Muscle of leg (tissue), 11 donors: ENCODE measurements around the gene CTRB1. TPM values are rescaled to one million over a fixed set of nuclear protein-coding genes. Genes with fewer than 3 reads are reported as not detected.

ENCODE experiments used
- DNase-seq: peaks from one replicate; pipeline ENCODE4 v3.0.0; 2013
- H3K27ac ChIP-seq: one replicate; pipeline ENCODE4 v1.5.1; 2013; ENCODE audit warnings: mild to moderate bottlenecking, low read length, control low read depth
- H3K27me3 ChIP-seq: one replicate; pipeline ENCODE4 v1.6.1; 2013; ENCODE audit warnings: low read length; ENCODE audit not compliant: control insufficient read depth, insufficient read depth
- H3K36me3 ChIP-seq: one replicate; pipeline ENCODE4 v1.6.1; 2013; ENCODE audit warnings: low read length; ENCODE audit not compliant: control insufficient read depth, insufficient read depth
- H3K4me1 ChIP-seq: one replicate; pipeline ENCODE4 v1.6.1; 2013; ENCODE audit warnings: low read length; ENCODE audit not compliant: control insufficient read depth, insufficient read depth
- H3K4me3 ChIP-seq: one replicate; pipeline ENCODE4 v1.5.1; 2013; ENCODE audit warnings: low read length, control low read depth
- H3K9me3 ChIP-seq: replicated peaks from 2 replicates; pipeline ENCODE4 v1.6.1; 2013; ENCODE audit warnings: low read depth, low read length; ENCODE audit not compliant: control insufficient read depth
- WGBS: methylation state at CpG from one replicate; pipeline ENCODE4 v1.1.5; 2013; ENCODE audit warnings: missing lambda C conversion rate; ENCODE audit not compliant: insufficient coverage; 5-methylcytosine and 5-hydroxymethylcytosine counted together
- polyA plus RNA-seq, 8 donors: library from polyadenylated mRNA; unstranded; fragments of 120-200 nt; gene quantifications; one replicate each; pipeline versions ENCODE4 v1.2.1 to v1.2.3, GENCODE V29; 2013; ENCODE audit warnings: inconsistent platforms in 1 of 8, low replicate concordance in 1 of 8; ENCODE audit not compliant: insufficient read length in 8 of 8, insufficient read depth in 1 of 8
- total RNA-seq: library from RNA; stranded (reverse); fragments of 120-200 nt; gene quantifications from one replicate; pipeline ENCODE4 v1.2.4, GENCODE V29; 2013

The CTRB1 gene
- total and polyA plus RNA-seq, 9 donors, result 0.20 to 1.0 (median 0.56) TPM; not detected in 2

DNA sequence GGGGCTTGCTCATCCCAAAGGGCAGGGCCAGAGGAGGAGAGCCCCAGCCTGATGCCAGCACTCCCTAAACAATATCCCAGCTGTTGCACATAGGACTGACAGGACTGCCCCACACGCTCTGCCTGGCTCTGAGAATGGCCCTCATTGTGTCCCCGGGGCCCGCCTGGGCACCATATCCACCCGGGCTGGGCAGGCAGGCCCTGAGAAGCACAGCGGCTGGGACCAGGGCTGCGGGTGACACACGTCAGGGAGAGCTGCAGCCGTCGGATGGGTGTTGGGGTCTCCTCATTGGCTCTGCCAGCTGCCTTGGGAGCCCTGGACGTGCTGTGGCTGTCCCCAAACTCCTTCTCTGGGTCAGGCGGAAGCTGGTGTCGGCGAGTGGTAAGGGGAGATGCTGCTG, 28.5 kb downstream of the CTRB1 start:
- DNase-seq, result no peak
- Histone ChIP-seq H3K27me3 (peaks cover 6% of the 10 kb centered on the region), H3K36me3 (peaks cover 20% of the 10 kb centered on the region), H3K9me3 (no peaks in the 10 kb centered on the region), H3K4me3 (no peak overlapping the region), H3K27ac (peak overlapping the region; percentile 95), H3K4me1 (peaks cover 87% of the 10 kb centered on the region)
- WGBS, result 68% methylated on average over 13 of the region's 13 CpGs

DNA sequence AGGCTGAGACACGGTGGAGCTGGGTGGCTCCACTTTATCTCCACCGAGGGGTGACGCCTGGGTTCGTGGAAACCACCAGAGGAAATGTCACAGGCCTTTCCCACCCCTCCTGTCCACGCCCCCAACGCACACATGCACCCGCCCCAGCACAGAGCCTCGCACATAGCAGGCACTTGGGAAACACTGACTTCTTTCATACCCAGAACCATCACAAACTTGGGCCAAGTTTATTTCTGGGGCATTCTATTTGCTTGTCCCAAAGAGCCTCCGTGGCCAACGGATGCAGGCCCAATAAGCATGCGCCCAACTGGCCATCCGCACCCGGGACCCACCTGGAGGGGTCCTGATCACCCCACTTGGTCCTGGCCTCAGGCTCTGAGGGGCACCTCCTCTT, 29.4 kb downstream of the CTRB1 start:
- 70% methylated on average over 11 of the region's 13 CpGs for WGBS
- Histone ChIP-seq H3K27ac (peak overlapping the region; percentile 95), H3K36me3 (peaks cover 11% of the 10 kb centered on the region), H3K4me1 (peaks cover 90% of the 10 kb centered on the region), H3K27me3 (peaks cover 6% of the 10 kb centered on the region), H3K4me3 (no peak overlapping the region), H3K9me3 (no peaks in the 10 kb centered on the region)
- no peak for DNase-seq

DNA sequence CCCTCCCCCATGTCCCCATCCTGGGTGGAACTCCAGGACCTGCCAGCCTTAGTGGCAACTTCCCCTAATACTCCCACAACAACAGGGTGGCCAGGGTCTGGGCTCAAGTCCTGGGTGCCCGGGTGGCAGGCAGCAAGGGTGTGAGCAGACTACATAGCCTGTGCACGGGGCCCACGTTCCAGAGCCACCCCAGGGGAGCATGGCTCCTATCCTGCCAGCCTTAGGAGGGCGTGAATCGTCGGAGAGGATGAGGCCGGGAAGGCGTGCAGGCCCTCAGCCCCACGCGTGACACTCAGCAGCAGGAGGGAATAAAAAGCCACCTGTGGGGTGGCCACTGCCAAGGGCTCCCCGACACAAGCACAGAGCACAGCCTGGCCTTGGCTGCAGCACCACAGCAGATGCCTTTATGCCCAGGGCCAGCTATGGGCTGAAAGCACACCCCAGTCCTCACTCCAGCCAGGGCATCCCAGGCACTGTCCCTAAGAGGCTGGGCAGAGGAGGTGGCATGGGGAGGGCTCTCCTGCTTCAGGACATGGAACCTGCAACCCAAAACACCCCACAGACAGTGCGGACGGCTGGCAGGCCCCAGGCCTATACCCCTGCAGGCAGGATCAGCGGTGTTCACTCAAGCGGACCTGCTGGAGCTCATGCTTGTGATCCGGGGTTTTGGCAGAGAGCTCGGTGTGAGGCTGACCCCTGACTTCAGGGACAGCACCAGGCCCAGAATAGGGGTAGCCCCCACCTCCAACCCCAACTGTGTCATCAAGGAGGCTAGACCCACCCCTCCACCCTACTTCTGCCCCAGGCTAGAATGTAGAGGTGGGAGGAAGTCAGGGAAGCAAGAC, 30.0 kb downstream of the CTRB1 start:
- Histone ChIP-seq H3K27me3 (peaks cover 6% of the 10 kb centered on the region), H3K9me3 (no peaks in the 10 kb centered on the region), H3K4me3 (no peak overlapping the region), H3K4me1 (peaks cover 91% of the 10 kb centered on the region), H3K27ac (peak overlapping the region; percentile 51), H3K36me3 (peaks cover 7% of the 10 kb centered on the region)
- DNase-seq, result no peak
- 49% methylated on average over 15 of the region's 17 CpGs for WGBS

DNA sequence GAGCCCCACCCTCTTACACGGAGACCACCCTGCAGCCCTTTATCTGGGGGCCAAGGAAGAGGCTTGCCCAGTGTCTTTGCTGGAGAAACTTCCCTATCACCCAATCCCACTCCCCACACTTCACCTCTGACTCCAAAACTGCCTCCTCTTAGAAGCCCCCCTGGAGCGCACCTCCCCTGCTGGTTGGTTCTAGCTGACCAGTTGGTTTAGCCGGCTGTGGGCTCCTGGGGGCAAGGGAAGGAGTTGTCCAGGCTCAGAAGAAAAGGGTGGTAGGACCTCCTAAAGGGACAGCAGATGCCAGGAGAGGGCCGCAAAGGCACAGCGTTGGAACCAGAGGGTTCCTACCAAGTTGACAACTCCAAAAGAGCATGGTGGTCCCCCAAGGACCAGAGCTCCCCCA, 30.7 kb downstream of the CTRB1 start:
- DNase-seq, result no peak
- H3K27me3 ChIP-seq, result peaks cover 6% of the 10 kb centered on the region
- WGBS, result 60% methylated on average over 3 of the region's 5 CpGs
- H3K27ac ChIP-seq, result no peak overlapping the region
- no peaks in the 10 kb centered on the region for H3K9me3 ChIP-seq
- peaks cover 4% of the 10 kb centered on the region for H3K36me3 ChIP-seq
- peaks cover 91% of the 10 kb centered on the region for H3K4me1 ChIP-seq
- H3K4me3 ChIP-seq, result peak overlapping the region; percentile 70

DNA sequence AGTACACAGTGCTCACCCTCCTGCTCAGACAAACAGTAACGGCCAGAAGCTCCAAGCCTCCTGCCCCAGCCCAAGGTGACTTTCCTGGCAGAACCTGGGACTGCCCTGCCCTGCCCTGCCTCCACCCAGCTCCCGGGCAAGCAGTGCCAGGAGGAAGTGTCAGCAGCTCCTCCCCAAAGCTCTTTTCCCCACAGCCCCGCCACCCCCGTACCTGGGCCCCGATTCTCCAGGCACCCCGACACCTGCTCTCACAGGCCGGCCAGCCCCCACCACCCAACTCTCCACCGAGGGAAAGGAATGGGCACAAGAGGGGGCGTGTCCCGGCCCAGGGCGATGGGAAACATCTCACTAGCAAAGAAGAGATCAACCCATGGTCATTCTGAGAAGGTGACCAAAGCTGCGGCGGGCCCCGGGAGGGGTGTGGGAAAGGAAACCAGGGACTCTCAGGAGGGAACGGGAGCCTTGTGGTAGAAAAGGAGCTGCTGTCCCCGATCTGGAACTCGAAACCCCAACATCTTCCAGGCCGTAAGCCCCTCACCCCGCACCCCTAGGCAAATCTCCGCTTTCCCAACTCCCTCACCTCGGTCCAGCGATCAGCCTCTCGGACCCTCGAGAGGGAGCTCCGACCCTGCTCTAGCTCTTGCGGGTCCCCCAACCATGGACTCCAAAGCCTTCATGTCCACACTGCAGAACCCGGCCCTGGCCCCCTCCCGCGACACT, 31.5 kb downstream of the CTRB1 start:
- H3K36me3 ChIP-seq, result peaks cover 4% of the 10 kb centered on the region
- DNase-seq, result no peak
- peak overlapping the region; percentile 70 for H3K4me3 ChIP-seq
- 2% methylated on average over 14 of the region's 29 CpGs for WGBS
- H3K27me3 ChIP-seq, result peaks cover 9% of the 10 kb centered on the region
- peak overlapping the region; percentile 76 for H3K27ac ChIP-seq
- H3K9me3 ChIP-seq, result no peaks in the 10 kb centered on the region
- peaks cover 91% of the 10 kb centered on the region for H3K4me1 ChIP-seq

DNA sequence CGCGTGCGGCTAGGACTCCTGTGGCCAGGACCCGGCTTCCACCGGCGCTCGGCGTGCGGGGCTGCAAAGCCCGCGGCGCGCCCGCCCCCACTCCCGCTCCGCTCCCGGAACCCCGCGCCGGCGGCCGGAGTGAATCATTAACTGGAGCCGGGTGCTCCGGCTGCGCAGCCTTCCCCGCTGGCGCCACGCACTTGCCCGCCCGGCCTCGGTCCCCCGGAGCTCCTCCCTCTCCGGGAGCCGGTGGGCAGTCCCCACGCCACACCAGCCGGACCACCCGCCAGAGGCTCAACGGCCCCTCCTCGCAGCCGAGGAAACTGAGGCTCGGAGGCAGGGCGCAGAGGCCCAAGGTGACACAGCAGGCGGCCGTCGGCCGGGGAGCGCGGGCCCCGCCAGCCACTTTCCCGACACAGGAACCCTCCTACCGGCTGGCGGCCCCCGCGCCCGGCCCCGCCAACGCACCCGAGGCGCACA, 32.1 kb downstream of the CTRB1 start:
- DNase-seq, result no peak
- H3K27me3 ChIP-seq, result peaks cover 9% of the 10 kb centered on the region
- H3K4me1 ChIP-seq, result peaks cover 90% of the 10 kb centered on the region
- WGBS, result under 1% methylated on average over 59 of the region's 59 CpGs
- H3K9me3 ChIP-seq, result no peaks in the 10 kb centered on the region
- H3K36me3 ChIP-seq, result peaks cover 4% of the 10 kb centered on the region
- H3K4me3 ChIP-seq, result peak overlapping the region; percentile 70
- peak overlapping the region; percentile 76 for H3K27ac ChIP-seq

DNA sequence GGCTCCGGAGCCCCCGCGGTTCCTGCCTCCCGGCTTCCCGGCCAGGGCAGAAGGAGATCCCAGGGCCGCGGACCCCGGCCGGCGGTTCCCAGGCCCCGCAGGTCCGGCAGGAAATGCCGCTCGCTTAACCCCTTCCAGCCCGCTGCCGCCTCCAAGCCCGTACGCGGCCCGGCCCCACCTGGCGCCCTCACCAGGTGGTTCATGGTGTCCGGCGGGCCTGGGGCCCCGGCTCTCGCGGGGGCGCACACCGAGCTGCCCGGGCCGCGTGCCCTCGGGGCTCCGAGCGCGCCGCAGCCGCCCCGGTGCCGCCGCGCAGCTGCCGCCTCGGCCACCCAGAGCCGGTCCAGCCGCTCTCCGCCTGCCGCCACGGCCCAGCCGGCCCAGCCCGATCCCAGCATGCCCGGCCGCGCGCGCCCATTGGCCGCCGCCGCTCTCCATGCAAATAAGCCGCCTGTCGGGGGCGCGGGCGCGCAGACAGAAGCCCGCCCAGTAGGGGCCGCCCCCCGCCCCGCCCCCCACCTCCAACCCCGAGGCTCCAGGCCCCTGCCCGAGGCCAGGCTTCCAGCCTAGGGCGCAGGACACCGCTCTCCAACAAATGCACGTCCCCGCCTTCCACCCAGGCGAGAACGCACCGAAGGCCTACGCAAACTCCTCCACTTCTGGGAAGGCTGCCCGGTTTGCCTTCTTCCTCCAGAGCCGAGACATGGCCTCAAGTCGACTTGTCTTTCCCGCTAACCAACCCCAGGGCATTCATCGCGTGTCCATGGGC, 32.7 kb downstream of the CTRB1 start, which contains the start of gene BCAR1:
TSS of gene BCAR1 (minus strand) at position 345 of the 769 bp plus-strand sequence. CDS start at position 203, 142 bp downstream.
- peak; percentile 96 for DNase-seq

DNA sequence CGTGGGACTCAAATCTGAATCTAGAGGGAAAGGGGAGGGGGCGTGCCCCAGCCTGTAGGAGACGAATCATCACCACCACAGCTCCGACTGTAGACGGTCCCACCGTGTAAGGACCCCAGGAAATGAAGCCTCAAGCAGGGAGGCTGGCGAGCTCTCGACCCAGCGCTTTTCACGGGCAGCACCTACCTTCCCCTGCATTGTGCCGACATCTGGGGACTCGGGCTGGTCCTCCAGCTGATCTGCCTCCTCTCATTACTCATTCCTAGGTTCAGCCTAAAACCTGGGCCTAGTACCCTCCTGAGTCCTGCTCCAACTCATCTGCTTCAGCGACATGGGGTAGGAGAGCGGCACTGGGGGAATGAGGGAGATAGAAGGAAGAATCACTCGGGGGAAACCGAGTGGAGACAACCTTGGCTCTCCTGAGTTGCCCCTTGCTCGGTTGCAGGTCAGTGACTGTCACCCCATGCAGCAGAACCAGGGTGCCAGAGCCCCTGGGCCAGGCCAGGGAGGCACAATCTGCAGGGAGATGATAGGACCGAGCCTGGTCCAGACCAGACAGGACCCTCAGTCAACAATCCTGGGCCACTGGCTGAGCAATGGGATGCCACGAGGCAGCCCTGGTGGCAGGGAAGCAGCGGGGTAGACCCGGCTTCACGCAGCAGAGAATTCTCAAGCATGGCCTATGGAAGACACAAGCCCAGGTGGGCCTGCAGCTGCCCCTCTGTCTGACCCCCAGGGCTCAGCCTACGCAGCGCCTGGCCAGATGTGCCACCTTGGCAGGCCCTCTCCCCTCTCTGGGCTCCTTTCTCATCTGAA, 33.5 kb downstream of the CTRB1 start:
- peak overlapping the region; percentile 17 for H3K4me3 ChIP-seq
- peaks cover 9% of the 10 kb centered on the region for H3K27me3 ChIP-seq
- H3K27ac ChIP-seq, result peak overlapping the region; percentile 90
- DNase-seq, result peak; percentile 16
- 42% methylated on average over 21 of the region's 24 CpGs for WGBS
- H3K9me3 ChIP-seq, result no peaks in the 10 kb centered on the region
- H3K36me3 ChIP-seq, result peaks cover 4% of the 10 kb centered on the region
- H3K4me1 ChIP-seq, result peaks cover 90% of the 10 kb centered on the region

More for the DNA sequence above, 32.7 kb downstream of the CTRB1 start, which contains the start of gene BCAR1:
- Histone ChIP-seq H3K4me1 (peaks cover 90% of the 10 kb centered on the region), H3K27me3 (peaks cover 9% of the 10 kb centered on the region), H3K4me3 (peak within 1 kb of the TSS; percentile 70), H3K9me3 (no peaks in the 10 kb centered on the region), H3K36me3 (peaks cover 4% of the 10 kb centered on the region), H3K27ac (peak within 1 kb of the TSS; percentile 90)
- under 1% methylated on average over 55 of the region's 84 CpGs for WGBS
